Mesodermal cell (in vitro differentiated cells): ENCODE data around the gene RAB14.
"Not testable (repeated sequence)": the region's sequence is repeated elsewhere in the genome, so short reads cannot be mapped to it uniquely, and the experiment has no call there.

Experiments
- H3K27ac ChIP-seq: 2 replicates; pipeline ENCODE4 v1.7.0; 2013; ENCODE audit warnings: mild to moderate bottlenecking, low read depth, low read length, moderate library complexity; ENCODE audit not compliant: severe bottlenecking
- H3K36me3 ChIP-seq: 2 replicates; pipeline ENCODE4 v1.7.1; 2013; ENCODE audit warnings: mild to moderate bottlenecking, low read length, moderate library complexity; ENCODE audit not compliant: control insufficient read depth, insufficient read depth
- H3K4me1 ChIP-seq: one replicate; pipeline ENCODE4 v1.7.1; 2013; ENCODE audit warnings: mild to moderate bottlenecking, low read length; ENCODE audit not compliant: insufficient read depth, control insufficient read depth, poor library complexity, severe bottlenecking
- H3K4me3 ChIP-seq: 2 replicates; pipeline ENCODE4 v1.7.0; 2013; ENCODE audit warnings: low read length, control low read depth, mild to moderate bottlenecking; ENCODE audit not compliant: insufficient read depth, poor library complexity, severe bottlenecking; ENCODE audit errors: extremely low read depth
- H3K9me3 ChIP-seq: 2 replicates; pipeline ENCODE4 v1.7.1; 2013; ENCODE audit warnings: mild to moderate bottlenecking, low read length, moderate library complexity; ENCODE audit not compliant: control insufficient read depth
- WGBS, 2 experiments: methylation state at CpG; one replicate each; pipeline ENCODE4 v1.1.5; 2013; ENCODE audit warnings: missing lambda C conversion rate in 2 of 2; ENCODE audit not compliant: insufficient coverage in 2 of 2; 5-methylcytosine and 5-hydroxymethylcytosine counted together

The RAB14 gene

GRCh38 chr9:121129384-121129783, 72.3 kb downstream of the RAB14 start:
- H3K4me3 ChIP-seq, H3K9me3 ChIP-seq, H3K27ac ChIP-seq, H3K36me3 ChIP-seq, H3K4me1 ChIP-seq: not testable (repeated sequence)
- 80 to 100% methylated on average over 1 of the region's 3 CpGs for WGBS, 2 experiments
